Anterior cingulate cortex (tissue), 58 donors: ENCODE results near the gene PKIG.

Experiments used
- DNase-seq, 58 donors: peaks; one replicate each; lab custom pipeline; 2025; lab: John Stamatoyannopoulos, UW

PKIG gene

GRCh38 chr20:44635877-44636276 is 53.5 kb downstream of the PKIG start:
- DNase-seq = no peak

GRCh38 chr20:44637042-44637441 is 54.7 kb downstream of the PKIG start:
- DNase-seq = no peak

- DNase-seq = no peak
Measured at GRCh38 chr20:44637522-44638372, 55.4 kb downstream of the PKIG start.

- DNase-seq = no peak
Measured at GRCh38 chr20:44640522-44640921, 58.1 kb downstream of the PKIG start.

- DNase-seq = no peak
Measured at GRCh38 chr20:44641325-44641724, 58.9 kb downstream of the PKIG start.

- peak in 51 of 58 donors; percentile 13 to 83 (median 53) for DNase-seq
Measured at GRCh38 chr20:44642203-44643153, 60.1 kb downstream of the PKIG start.

- no peak for DNase-seq
Measured at GRCh38 chr20:44643154-44643519, 60.8 kb downstream of the PKIG start.

- peak in 3 of 58 donors; percentile 9 to 19 (median 14) for DNase-seq
Measured at GRCh38 chr20:44643596-44644229, 61.3 kb downstream of the PKIG start.

GRCh38 chr20:44644230-44644617 is 61.8 kb downstream of the PKIG start:
- no peak for DNase-seq

GRCh38 chr20:44644667-44645131 is 62.3 kb downstream of the PKIG start:
- no peak for DNase-seq

- peak in 1 of 58 donors; percentile 6 for DNase-seq
Measured at GRCh38 chr20:44646023-44646640, 63.8 kb downstream of the PKIG start.

- no peak for DNase-seq
Measured at GRCh38 chr20:44646641-44647274, 64.4 kb downstream of the PKIG start.

- no peak for DNase-seq
Measured at GRCh38 chr20:44648068-44648467, 65.7 kb downstream of the PKIG start.

GRCh38 chr20:44648579-44648978 is 66.2 kb downstream of the PKIG start:
- DNase-seq = no peak

- DNase-seq = no peak
Measured at GRCh38 chr20:44649126-44649525, 66.7 kb downstream of the PKIG start.

- no peak for DNase-seq
Measured at GRCh38 chr20:44649976-44650375, 67.6 kb downstream of the PKIG start.

GRCh38 chr20:44650771-44651433 is 68.5 kb downstream of the PKIG start:
- no peak for DNase-seq

- DNase-seq = no peak
Measured at GRCh38 chr20:44651434-44651683, 69.0 kb downstream of the PKIG start.

GRCh38 chr20:44651684-44652423 is 69.5 kb downstream of the PKIG start, which contains the start of gene ADA:
Gene ADA, minus strand, starts transcription at chr20:44651699. Its CDS starts 92 bp downstream, at chr20:44651607.
- peak in 28 of 58 donors; percentile 13 to 61 (median 33) for DNase-seq
